Tongue (tissue), 3 donors: Measurements from ENCODE around the gene B4GALT1. TPM values are rescaled to one million over a fixed set of nuclear protein-coding genes. Genes with fewer than 3 reads are reported as not detected.
"Not testable (repeated sequence)": the region's sequence is repeated elsewhere in the genome, so short reads cannot be mapped to it uniquely, and the experiment has no call there.

Source experiments
- DNase-seq: peaks from one replicate; pipeline ENCODE4 v3.0.0-alpha.2; 2015
- small RNA-seq: library from RNA; depleted of rRNA; stranded (forward); fragments of <200 nt; gene quantifications from one replicate; pipeline ENCODE3, GENCODE V24; 2014; ENCODE audit warnings: low replicate concordance
- total RNA-seq: library from RNA; depleted of rRNA; stranded (reverse); fragments of >200 nt; gene quantifications from one replicate; pipeline ENCODE4 v1.2.3, GENCODE V29; 2014

The B4GALT1 gene
- total RNA-seq, 1 donor from 2014 or later: 30.1 TPM

- no peak for DNase-seq
Measured at GRCh38 chr9:33101104-33101951, 65.8 kb downstream of the B4GALT1 start.

DNA sequence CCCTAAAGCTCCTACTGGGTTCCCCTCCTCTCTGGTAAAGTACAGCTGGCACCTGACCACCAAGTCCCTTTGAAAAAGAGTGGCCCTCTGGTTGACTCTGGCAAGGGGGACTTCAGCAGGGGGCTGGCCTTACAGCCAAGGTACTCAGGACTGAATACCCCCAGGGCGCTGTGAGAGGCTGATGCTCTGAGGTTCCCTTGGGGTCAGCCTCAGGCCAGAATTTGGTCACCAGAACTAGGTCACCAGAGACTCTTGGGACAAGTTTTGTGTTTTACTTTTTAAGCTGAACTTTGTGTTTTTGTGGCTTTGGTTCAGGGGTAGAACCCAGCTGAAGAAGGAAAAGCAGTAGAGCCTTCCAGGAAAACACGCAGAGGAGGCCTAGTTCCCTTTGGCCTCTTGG, 67.4 kb downstream of the B4GALT1 start:
- no peak for DNase-seq

GRCh38 chr9:33097192-33097591, 69.9 kb downstream of the B4GALT1 start:
- no peak for DNase-seq

- DNase-seq: no peak
Measured at GRCh38 chr9:33092634-33093033, 74.5 kb downstream of the B4GALT1 start.

- not testable (repeated sequence) for DNase-seq
Measured at GRCh38 chr9:33085672-33086071, 81.5 kb downstream of the B4GALT1 start.

- DNase-seq: no peak
Measured at GRCh38 chr9:33082538-33083326, 84.4 kb downstream of the B4GALT1 start.

DNA sequence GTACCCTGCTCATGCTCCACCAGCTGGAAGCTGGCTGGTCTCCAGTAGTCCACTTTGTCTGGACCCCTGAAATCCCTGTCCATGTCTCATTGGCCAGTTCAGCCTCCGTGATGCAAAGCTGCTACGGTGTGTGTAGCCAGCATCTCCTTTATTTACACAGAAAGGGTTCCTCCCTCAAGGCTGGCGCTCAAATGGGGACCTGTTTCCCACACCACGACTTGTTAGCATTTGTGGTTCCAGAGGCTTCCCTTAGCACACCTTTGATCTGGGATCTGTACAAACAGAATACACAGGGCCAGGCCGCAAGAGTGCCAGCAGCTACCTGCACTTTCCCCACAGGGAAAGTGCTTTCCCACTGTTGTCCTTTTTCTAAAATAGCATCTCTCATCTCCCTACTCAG, 85.0 kb downstream of the B4GALT1 start:
- DNase-seq: no peak

GRCh38 chr9:33081128-33081851, 85.8 kb downstream of the B4GALT1 start:
- DNase-seq: peak; percentile 94

DNA sequence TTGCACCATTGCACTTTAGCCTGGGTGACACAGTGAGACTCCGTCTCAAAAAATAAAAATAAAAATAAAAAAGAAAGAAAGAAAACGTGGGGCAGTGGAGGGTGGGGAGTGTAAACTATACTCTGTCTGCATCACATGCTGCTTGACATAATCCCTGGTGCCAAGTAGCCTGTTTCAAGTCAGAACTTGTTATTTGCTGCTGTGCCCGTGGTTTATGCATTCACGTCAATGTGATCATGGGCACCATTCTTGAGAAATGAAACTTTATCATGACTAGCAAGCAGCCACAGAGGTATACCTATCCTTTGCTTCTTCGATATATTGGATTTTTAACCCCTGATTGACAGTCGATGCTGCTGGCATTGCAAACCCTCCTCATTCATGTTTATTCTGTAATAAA, 86.6 kb downstream of the B4GALT1 start:
- DNase-seq: no peak

DNA sequence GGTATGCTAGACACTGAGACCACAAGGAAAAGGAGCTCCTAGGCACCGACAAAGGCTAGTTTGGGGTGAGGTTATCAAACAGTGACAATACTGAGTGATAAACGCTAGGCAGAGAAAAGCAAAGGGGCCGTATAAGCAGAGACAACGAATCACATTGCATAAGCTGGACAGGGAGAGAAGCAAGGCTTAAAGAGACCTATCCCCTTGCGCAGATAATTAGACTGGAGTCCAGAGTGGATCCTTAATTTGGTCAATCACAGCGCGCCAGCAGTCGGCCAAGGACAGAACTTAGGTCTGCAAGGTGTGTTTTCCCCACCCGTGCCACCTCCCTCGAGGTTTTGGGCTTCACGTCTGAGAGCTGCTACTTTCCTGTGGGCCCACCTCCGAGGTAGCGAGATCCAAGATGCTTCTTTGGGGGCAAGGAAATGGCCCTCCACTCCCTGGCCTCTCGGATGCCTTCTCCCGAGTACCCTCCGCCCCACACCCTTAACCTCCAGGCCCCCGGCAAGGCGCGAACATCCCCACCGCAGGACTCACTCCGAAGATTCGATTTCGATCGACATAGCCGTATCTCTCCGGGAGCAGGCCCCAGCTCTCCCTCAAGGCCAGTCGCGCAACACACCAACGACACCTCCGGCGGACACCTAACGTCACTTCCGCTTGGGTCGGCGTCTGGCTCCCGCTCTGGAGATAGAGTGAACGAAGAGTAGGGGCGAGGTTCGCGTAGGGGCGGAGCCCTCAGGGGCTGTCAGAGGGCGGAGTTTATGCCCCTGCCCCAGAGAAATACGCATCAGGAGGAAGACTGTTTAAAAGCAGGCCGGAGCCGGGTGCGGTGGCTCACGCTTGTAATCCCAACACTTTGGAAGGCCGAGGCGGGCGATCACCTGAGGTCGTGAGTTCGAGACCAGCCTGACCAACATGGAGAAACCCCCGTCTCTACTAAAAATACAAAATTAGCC, 90.8 kb downstream of the B4GALT1 start, which contains the start of gene SMU1:
SMU1 (minus strand) TSS at position 629 of the 959 bp plus-strand sequence; CDS start at position 563, 66 bp downstream.
- DNase-seq: peak; percentile 99

GRCh38 chr9:33068991-33069390, 98.1 kb downstream of the B4GALT1 start:
- DNase-seq: no peak

DNA sequence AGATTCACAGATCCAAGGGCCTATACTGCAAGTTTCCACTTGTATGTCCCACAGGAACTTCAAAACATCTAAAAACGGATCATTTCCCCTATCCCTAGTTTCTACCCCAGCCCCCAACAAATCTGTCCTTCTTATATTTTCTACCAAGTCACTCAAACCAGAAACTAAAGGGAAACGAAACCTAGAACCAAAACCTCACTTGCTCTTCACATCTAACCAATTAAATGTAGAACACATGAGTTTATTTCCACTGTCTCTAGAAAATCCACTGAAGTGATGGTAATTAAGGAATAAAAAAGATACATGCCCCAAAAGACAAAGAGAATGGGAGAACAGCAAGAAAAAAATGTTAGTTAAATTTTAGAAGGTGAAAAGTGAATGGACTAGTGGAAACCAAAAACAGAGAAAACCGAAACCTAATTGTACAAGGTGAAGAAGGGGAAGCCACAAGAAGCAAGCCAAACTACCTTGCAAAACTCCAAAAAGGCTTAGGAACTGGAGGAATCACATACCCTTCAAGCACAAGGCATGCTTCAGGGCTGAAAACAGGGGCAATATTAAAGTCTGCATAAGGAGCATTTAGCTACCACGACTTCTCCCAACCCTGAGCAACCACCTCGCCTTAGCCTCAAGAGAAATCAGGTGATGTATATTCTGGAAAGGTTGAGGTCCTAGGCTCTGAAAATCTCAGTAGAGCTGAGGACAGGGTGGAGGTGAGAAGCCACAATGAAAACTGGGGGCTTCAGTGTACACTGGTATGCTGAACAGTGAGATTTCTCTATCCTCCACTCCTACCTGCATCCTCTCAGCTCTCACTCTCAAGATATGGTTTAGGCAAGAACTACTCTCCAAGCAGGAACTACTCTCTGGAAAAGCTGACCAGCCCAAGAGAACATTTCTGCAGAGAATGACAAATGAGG, 101.7 kb downstream of the B4GALT1 start:
- no peak for DNase-seq

Small RNA genes lying within 50 kb of the gene (small RNA-seq; reads per million reads assigned to genes)
- not detected for gene RNU4ATAC15P

Other genes starting within 250 kb of the B4GALT1 start
- 22.7 TPM for gene APTX, start 165.7 kb downstream of the B4GALT1 start, total RNA-seq
- 80.9 TPM for gene DNAJA1, start 142.1 kb downstream of the B4GALT1 start, total RNA-seq
- gene SMU1, start 90.7 kb downstream of the B4GALT1 start, total RNA-seq: 31.9 TPM
- gene SPINK4, start 72.8 kb upstream of the B4GALT1 start, total RNA-seq: not detected
- gene BAG1, start 97.4 kb upstream of the B4GALT1 start, total RNA-seq: 141 TPM
- gene CHMP5, start 97.7 kb upstream of the B4GALT1 start, total RNA-seq: 69.5 TPM
- 37.1 TPM for gene NFX1, start 123.2 kb upstream of the B4GALT1 start, total RNA-seq
- 8.4 TPM for gene AQP7, start 235.2 kb upstream of the B4GALT1 start, total RNA-seq